GM19467 (cell line): ENCODE measurements around the gene RAB8B.

Experiments used
- ATAC-seq: cut with Tn5 transposase; IDR thresholded peaks from one replicate; pipeline ENCODE4 v1.9.1; 2021; ENCODE audit warnings: mild to moderate bottlenecking, moderate library complexity; ENCODE audit not compliant: unreplicated experiment

Gene RAB8B

GRCh38 chr15:63260791-63261190, 71.4 kb downstream of the RAB8B start:
- ATAC-seq: no peak

- ATAC-seq: no peak
Observed at GRCh38 chr15:63261311-63261710, 71.9 kb downstream of the RAB8B start.

GRCh38 chr15:63263519-63263918, 74.1 kb downstream of the RAB8B start:
- ATAC-seq: no peak

- no peak for ATAC-seq
Observed at GRCh38 chr15:63264688-63265293, 75.4 kb downstream of the RAB8B start.

GRCh38 chr15:63274427-63274826, 85.0 kb downstream of the RAB8B start:
- ATAC-seq: no peak

- no peak for ATAC-seq
Observed at GRCh38 chr15:63276342-63277037, 87.1 kb downstream of the RAB8B start.

DNA sequence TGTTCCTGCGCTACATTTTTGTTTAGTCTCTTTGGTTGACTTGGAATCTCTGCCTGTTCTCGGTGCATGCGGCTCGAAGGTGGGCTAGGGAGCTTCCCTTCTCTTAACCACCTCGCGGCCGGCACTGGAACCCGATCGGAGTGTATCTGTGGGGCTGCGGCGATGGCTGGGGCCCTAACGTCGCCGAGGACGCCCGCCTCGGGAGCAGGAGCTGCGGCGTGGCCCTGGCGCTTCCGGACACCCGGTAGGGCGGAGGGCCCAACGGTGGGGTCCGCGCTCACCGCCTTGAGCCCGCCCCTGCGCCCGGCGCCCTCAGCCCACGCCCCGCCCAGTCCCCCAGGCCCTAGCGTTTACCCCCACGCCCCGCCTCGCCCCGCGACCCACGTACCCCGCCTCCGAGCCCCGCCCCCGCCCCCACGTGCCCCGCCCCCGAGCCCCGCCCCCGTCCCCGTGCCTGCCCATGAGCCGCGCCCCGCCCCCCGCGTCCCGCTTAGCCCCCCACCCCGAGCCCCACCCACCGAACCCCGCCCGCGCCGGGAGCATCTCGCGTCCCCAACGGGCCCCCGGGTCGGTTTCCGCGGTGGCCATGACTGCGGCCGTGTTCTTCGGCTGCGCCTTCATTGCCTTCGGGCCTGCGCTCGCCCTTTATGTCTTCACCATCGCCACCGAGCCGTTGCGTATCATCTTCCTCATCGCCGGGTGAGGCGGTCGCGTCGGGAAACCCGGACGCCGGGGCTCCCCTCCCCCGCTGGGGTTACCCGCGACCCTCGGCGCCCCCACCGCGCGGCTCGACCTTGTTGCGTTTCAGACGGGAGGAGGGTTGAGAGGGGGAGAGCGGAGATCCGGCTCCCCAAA, 87.9 kb downstream of the RAB8B start, which contains the start of gene APH1B:
Gene APH1B (plus strand): TSS at position 568 of the 855 bp plus-strand sequence. CDS start 19 bp downstream, at position 587.
- peak; percentile 71 for ATAC-seq

- no peak for ATAC-seq
Observed at GRCh38 chr15:63277893-63278456, 88.6 kb downstream of the RAB8B start.

DNA sequence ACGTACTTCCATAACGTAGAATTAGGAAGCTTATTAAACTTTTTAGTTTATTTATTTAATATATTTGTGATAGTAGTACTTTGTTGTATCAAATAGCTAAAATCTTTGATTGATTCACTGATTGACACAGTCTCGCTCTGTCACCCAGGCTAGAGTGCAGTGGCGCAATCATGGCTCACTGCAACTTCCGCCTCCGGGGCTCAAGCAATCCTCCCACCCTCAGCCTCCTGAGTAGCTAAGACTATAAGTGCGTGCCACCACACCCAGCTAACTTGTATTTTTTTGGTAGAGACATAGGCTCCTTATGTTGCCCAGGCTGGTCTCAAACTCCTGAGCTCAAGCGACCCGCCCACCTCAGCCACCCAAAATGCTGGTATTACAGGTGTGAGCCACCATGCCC, 93.7 kb downstream of the RAB8B start:
- ATAC-seq: no peak

- no peak for ATAC-seq
Observed at GRCh38 chr15:63284335-63284734, 94.9 kb downstream of the RAB8B start.

DNA sequence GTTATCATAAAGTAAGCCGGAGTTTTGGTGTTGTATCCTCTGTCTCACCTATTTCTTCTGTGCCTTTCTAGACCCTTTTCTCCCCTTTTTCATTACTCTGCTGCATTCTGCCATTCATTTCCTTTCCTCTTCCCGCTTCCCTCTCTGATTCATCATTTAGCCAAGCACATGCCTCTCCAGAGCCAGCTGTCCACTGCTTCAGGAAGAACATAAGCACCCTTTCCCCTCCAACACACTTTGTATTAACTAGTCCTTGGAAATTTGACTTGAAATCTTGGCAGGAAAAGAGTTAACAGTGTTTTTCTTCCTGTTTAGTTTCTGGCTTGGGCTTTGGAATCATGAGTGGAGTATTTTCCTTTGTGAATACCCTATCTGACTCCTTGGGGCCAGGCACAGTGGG, 97.7 kb downstream of the RAB8B start:
- ATAC-seq: no peak

DNA sequence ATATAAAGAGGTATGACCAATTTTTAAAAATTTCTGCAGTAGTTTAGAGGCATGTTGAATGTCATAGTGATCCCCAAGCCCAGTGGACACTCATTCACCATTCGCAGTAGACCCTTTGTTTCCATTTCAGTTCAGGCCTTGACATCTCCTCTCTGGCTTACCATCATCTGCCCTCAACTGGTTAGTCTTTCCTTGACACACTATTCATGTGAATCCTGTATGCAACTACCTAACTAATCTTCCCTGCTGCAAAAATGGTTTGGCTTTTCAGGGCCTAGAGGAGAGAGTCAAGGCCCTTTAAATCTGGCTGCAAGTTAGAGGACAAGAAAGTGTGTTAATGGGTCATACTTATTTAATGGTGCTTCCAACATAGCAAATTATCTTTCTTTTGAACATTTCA, 98.9 kb downstream of the RAB8B start:
- no peak for ATAC-seq

DNA sequence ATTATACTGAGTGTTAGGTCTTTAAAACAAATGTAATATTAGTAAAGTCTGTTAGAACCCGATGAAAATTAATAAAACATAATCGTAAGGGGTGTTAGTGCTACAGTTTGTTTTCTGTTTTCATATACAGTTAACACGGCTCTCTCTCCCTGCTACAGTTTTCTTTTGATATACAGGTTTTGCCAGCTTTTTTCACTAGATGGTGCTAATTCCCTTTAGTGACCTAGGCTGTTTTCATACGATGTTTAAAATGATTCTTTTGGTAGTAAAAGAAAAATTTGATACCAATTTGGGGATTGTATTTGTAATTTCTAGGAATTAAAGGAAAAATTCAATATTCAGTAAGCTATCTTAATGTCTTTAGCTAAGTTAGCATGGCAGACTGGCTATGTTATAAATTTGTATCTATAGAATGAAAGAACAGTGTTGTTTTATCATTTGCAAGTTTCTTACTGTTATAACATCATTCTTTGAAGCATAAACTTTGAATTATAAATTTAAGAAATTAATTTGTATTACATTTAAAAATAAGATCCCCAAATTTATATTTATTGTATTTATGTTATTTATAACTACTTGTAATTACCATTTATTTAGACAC, 99.5 kb downstream of the RAB8B start:
- ATAC-seq: no peak

- no peak for ATAC-seq
Observed at GRCh38 chr15:63291507-63291906, 102.1 kb downstream of the RAB8B start.

- ATAC-seq: no peak
Observed at GRCh38 chr15:63292241-63292640, 102.8 kb downstream of the RAB8B start.

DNA sequence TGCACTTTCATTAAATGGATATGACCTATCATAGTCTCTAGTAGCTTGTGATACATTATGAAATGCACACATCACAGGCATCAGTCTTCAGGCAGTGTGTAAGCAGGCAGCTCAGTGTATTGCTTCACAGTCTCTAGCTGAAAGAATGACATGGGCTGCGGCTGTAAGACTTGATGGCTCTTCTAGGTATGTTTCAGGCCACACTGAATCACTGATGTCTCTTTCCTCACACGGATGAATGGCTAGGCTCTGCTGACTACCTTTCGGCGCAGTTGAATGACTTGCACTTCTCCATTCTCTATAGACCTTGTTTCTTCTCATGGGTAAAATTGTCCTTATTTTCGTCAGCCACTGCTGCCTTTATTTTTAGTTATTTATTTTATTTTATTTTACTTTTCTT, 103.4 kb downstream of the RAB8B start:
- no peak for ATAC-seq

- no peak for ATAC-seq
Observed at GRCh38 chr15:63294359-63294758, 105.0 kb downstream of the RAB8B start.

DNA sequence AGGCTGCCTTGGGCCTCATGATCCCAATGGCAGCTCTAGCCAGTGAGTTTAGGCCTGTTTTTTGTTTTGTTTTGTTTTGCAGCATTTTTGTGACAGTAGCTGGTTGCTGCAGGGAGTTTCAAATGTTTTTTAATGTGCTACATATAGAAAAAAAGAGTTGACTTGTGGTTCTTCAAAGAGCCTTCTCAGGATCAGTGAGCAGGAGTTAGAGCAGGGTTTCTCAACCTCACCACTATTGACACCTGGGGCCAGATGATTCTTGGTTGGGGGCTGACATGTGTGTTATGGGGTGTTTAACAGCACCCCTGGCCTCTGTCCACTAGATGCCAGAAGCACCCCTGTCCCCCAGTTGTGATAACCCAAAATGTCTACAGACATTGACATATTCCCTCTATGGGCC, 105.9 kb downstream of the RAB8B start:
- ATAC-seq: no peak

DNA sequence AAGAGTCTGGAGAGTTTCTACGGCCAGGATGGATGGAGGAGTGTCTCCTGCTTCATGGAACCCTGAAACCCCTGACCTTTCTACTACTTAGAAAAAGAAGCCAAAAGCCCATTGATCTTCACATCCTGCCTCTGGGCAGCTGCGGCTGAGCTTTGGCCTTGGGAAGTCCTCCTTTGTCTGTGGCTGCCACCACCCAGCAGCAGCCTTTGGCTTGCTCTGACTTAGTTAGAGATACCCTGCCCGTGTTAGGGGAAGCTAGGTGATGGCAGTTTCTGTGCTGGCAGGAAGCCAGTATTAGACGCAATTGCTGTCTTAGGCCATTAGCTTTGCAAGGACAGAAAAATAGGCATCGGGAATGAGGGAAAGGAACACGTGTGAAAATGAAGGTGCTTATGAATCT, 106.8 kb downstream of the RAB8B start:
- ATAC-seq: no peak

DNA sequence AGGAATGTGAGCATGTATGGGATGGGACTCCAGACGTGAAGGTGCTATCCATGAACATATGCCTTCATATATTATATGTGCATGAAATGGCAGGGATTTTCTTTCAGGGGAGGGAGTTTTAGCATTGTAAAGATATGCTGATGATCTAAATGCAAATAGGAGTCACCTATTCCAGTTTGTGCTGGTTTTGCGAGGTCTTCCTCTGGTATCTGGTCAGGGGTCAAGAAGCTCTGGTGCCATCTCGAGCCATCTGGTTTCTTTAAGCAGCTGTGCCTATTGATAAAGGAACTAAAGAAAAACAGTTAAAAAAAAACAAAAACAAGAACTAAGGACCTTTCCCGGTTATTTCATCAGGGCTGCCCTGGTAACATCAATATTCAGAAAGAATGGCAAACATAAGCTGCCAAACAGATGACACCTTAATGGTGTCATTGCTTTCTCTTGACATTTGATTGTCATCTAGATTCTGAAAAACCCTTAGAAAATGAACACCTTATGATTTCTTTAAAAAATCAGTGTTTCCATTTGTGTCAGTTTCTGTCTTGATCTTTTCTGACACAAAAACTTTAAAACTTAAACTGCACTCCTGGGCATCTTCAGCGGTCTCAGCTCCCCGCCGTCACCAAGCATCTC, 110.7 kb downstream of the RAB8B start:
- ATAC-seq: no peak

DNA sequence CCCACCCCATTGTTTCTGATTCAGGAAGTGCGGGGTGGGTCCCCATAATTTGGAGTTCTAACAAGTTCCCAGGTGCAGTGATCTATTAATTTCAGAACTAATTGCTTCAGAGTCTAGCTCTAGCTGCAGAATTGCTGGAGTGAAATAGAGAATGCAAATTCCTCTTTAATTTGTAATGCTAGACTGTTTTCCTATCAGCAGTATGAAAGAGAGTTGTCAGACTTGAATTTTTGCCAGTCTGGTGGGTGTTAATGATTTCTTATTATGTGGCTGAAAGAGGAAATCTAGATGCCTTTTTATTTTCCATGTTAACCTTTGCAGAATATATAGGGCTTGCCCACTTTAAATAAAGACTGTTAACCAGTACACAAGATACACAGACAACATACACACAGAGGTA, 111.7 kb downstream of the RAB8B start:
- no peak for ATAC-seq
